C4-2B (cell line): ENCODE measurements around the gene STAP2.

ENCODE experiments used
- ZFX ChIP-seq: fragments of 450-650 bp; IDR thresholded peaks from 2 replicates; pipeline ENCODE4 v1.6.1; 2017
- TF ChIP-seq, protein P1 (sequence below): fragments of 450-650 bp; conservative IDR thresholded peaks from 2 replicates; pipeline ENCODE4 v1.5.1; 2017; ENCODE audit warnings: mild to moderate bottlenecking

DNA sequence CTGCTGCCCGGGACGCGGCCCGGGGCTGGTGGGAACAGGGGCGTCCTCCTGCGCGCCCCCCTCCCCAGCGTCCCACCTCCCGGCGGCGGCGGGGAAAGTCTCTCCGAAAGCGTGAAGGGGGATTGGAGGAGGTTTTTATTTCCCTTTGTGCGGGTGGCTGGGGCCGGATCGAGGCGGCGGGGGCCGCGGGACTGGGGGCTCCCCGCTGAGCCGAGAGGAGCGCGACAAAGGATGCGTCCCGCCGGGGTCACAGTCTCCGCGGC lies 59.4 kb downstream of the STAP2 start:
- TF ChIP-seq, protein P1, sequence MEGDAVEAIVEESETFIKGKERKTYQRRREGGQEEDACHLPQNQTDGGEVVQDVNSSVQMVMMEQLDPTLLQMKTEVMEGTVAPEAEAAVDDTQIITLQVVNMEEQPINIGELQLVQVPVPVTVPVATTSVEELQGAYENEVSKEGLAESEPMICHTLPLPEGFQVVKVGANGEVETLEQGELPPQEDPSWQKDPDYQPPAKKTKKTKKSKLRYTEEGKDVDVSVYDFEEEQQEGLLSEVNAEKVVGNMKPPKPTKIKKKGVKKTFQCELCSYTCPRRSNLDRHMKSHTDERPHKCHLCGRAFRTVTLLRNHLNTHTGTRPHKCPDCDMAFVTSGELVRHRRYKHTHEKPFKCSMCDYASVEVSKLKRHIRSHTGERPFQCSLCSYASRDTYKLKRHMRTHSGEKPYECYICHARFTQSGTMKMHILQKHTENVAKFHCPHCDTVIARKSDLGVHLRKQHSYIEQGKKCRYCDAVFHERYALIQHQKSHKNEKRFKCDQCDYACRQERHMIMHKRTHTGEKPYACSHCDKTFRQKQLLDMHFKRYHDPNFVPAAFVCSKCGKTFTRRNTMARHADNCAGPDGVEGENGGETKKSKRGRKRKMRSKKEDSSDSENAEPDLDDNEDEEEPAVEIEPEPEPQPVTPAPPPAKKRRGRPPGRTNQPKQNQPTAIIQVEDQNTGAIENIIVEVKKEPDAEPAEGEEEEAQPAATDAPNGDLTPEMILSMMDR = no peak
- no peak for TF ChIP-seq ZFX
